HG02623 (cell line): ENCODE measurements around the gene SPATA13.
"Not testable (repeated sequence)": the region's sequence is repeated elsewhere in the genome, so short reads cannot be mapped to it uniquely, and the experiment has no call there.

ENCODE experiments used
- ATAC-seq: cut with Tn5 transposase; IDR thresholded peaks from one replicate; pipeline ENCODE4 v1.9.1; 2021; ENCODE audit warnings: moderate library complexity; ENCODE audit not compliant: unreplicated experiment

SPATA13 gene

DNA sequence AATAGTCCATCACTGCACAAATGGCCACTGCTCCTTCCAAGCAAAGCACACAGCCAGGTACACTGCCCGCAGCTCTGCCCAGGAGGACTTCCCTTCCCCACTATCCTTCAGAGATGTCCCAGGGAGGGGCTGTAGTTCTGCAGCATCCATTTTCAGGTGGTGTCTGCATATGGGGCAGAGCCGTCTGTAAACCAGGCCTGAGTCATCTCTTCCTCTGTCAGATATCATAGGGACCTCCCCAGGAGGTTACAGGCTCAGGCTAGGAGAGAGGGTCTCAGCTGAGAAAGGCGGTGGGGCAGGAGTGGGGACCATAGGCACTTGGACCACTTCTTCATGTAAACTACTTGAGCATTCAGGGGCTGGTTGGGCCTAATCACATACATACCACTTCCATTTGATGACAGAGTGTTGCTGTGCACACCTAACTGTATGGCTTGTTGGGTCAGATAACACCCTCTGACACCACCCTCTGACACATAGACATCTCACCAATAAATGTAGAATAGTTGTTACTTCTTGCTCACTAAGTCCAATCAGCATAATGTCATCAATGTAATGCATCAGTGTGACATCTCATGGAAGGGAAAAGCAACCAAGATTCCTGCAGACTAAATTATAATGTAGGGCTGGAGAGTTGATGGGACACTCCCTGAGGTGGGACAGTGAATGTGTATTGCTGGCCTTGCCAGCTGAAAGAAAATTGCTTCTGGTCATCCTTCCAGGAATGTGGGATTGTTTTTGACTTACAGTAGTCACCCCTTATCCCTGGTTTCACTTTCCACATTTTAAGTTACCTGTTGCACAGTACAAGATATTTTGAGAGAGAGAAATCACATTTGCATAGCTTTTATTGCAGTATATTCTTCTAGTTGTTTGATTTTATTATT is 189.5 kb downstream of the SPATA13 start:
- not testable (repeated sequence) for ATAC-seq

DNA sequence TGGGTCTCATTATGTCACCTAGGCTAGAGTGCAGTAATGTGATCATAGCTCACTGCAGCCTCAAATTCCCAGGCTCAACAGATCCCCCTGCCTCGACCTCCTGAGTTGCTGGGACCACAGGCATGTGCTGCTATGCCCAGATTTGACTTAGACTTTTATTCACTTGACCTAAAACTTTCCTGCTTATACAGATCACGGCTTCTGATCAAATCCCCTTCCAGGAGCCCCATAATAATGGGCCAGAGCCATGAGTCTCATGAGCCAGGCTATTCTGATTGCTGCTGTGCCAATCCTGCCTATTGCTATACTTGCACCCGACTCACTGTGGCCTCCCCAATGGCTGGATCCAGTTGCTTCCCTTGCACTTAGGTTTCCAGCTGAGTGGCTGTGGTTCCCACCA is 190.9 kb downstream of the SPATA13 start:
- ATAC-seq = no peak

DNA sequence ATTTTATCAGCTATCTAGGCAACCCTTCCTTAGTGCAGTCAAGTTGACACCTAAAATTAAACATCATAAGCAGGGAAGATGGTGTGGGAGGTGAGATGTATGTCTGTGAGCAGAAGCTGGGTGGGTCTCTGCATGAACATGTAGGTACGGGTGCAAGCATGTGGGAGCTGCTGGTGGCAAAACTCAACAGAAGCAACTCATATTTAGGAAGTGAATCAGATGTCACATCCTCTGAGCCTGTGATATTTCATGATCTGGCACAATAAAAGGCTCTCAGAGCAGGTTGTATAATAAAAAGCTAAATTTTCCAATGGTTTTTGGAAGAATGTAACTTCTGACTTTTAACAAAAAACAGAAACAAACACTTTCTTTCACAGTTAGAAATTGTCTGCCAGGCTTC is 193.2 kb downstream of the SPATA13 start:
- no peak for ATAC-seq

DNA sequence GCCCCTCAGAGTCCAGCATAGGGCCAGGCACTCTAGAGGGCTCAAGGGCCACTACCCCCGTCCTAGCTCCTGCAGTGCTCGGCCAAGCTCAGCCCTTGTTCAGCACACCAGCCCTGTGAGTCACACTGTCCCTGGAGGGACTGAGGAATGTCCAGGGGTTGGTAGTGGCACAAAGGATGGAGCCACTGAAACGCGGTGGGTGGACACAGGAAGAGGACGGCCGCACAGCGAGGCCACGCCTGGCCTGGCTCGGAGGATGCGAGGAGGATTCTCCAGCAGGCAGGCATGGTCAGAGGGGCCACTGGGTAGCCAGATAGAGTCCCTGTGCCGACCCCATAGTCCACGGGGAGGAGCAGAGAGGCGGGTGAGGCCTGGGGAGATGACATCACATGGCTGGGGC is 194.6 kb downstream of the SPATA13 start:
- no peak for ATAC-seq

DNA sequence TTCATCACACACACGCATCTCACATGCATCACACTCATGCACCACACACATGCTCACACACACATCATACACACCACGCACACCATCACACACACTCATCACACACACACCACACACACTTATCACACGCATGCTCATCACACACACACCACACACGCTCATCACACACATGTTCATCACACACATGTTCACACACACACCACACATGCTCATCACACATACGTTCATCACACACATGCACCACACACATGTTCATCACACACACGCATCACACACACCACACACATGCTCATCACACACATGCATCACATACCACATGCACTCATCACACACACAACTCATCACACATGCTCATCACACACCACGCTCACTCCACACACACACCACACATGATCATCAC is 195.8 kb downstream of the SPATA13 start:
- ATAC-seq = no peak
